ENCODE results near the gene PLXNA4.

DNA sequence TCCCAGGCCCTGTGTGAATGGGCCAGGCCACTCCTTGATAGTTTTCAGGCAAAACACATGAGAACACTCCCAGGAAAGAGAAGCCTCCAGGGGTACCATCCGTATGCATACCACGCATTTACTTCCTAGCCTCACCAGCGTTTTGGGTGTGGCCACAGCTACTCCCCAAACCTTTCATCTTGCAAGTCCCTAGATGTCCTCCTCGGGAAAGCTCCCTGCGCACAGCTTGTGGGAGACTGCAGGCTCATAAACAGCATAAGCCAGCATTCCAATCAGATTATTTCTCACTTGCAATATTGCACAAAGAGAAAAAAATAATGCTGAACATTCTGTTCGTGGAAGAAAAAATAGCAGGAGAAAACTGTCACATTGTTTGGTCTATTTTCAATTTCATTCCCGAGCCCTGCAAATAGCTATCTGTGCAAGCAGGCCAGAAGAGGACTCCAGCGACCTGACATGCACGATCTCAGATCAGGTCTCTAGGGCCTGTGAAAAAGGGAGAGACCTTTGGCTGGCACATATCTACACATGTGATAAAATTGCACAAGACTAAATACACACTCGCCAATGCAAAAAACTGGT is 175.6 kb downstream of the PLXNA4 start:
- TF ChIP-seq, protein P1, sequence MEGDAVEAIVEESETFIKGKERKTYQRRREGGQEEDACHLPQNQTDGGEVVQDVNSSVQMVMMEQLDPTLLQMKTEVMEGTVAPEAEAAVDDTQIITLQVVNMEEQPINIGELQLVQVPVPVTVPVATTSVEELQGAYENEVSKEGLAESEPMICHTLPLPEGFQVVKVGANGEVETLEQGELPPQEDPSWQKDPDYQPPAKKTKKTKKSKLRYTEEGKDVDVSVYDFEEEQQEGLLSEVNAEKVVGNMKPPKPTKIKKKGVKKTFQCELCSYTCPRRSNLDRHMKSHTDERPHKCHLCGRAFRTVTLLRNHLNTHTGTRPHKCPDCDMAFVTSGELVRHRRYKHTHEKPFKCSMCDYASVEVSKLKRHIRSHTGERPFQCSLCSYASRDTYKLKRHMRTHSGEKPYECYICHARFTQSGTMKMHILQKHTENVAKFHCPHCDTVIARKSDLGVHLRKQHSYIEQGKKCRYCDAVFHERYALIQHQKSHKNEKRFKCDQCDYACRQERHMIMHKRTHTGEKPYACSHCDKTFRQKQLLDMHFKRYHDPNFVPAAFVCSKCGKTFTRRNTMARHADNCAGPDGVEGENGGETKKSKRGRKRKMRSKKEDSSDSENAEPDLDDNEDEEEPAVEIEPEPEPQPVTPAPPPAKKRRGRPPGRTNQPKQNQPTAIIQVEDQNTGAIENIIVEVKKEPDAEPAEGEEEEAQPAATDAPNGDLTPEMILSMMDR (IDR thresholded peaks at IDR 0.05), result no peak
- TF ChIP-seq POLR2A (IDR thresholded peaks at IDR 0.05), result no peak
- peak; percentile 20 to 38 for TF ChIP-seq POLR2AphosphoS5 (IDR thresholded peaks at IDR 0.05; ENCODE audit: insufficient read depth in 1 of 2, low read depth in 1 of 2)

All from vagina (tissue), 2 donors.